Common myeloid progenitor, CD34-positive (primary cell): ENCODE results near the gene NRARP.

ENCODE experiments used
- CTCF ChIA-PET: fragments of 350-600 bp; sonication (Branson Sonifier 250); formaldehyde crosslinking; loops from one replicate; lab custom pipeline; 2021; ENCODE audit warnings: antibody characterized with exemption; lab: Charles Lee
- POLR2A ChIA-PET: fragments of 350-600 bp; sonication (Branson Sonifier 250); formaldehyde crosslinking; loops from one replicate; lab custom pipeline; 2021; ENCODE audit warnings: antibody characterized with exemption; lab: Charles Lee
- DNase-seq, 3 donors: peaks; one replicate each; pipeline versions ENCODE4 v3.0.0 to v3.0.0-alpha.2; 2013
- H3K27ac ChIP-seq, 2 experiments: 1 replicate in 1 of 2; 2 replicates in 1 of 2; pipeline ENCODE4 v1.7.0; 2013; ENCODE audit warnings: inconsistent platforms in 2 of 2, low read length in 2 of 2, mild to moderate bottlenecking in 2 of 2, low read depth in 1 of 2, moderate library complexity in 1 of 2; ENCODE audit not compliant: severe bottlenecking in 2 of 2, insufficient read depth in 1 of 2, poor library complexity in 1 of 2
- H3K27me3 ChIP-seq, 5 experiments: replicated peaks in 2 of 5; 1 replicate in 3 of 5; 2 replicates in 2 of 5; pipeline versions ENCODE4 v1.6.1 to v1.7.0; 2013; ENCODE audit warnings: low read length in 4 of 5, mild to moderate bottlenecking in 2 of 5, moderate library complexity in 2 of 5, inconsistent platforms in 1 of 5; ENCODE audit not compliant: insufficient read depth in 5 of 5, control insufficient read depth in 4 of 5
- H3K36me3 ChIP-seq, 4 experiments: 1 replicate in 2 of 4; 2 replicates in 2 of 4; pipeline versions ENCODE4 v1.6.1 to v1.7.0; 2013; ENCODE audit warnings: low read length in 3 of 4, control low read depth in 1 of 4, mild to moderate bottlenecking in 1 of 4; ENCODE audit not compliant: control insufficient read depth in 4 of 4, insufficient read depth in 4 of 4
- H3K4me1 ChIP-seq, 4 experiments: 1 replicate in 3 of 4; 2 replicates in 1 of 4; pipeline versions ENCODE4 v1.6.1 to v1.7.1; 2013; ENCODE audit warnings: low read length in 3 of 4, mild to moderate bottlenecking in 3 of 4, control low read depth in 1 of 4, inconsistent platforms in 1 of 4, moderate library complexity in 1 of 4; ENCODE audit not compliant: control insufficient read depth in 4 of 4, insufficient read depth in 4 of 4; ENCODE audit errors: control extremely low read depth in 1 of 4
- H3K4me3 ChIP-seq, 7 experiments: 1 replicate in 4 of 7; 2 replicates in 3 of 7; pipeline versions ENCODE4 v1.5.1 to v1.7.0; 2013; ENCODE audit warnings: mild to moderate bottlenecking in 7 of 7, low read length in 6 of 7, moderate library complexity in 6 of 7, inconsistent platforms in 2 of 7, low read depth in 2 of 7, control low read depth in 1 of 7; ENCODE audit not compliant: insufficient read depth in 4 of 7, control insufficient read depth in 1 of 7; ENCODE audit errors: extremely low read depth in 1 of 7
- H3K9me3 ChIP-seq, 5 experiments: 1 replicate in 4 of 5; 2 replicates in 1 of 5; pipeline versions ENCODE4 v1.6.1 to v1.7.1; 2013; ENCODE audit warnings: low read length in 4 of 5, mild to moderate bottlenecking in 2 of 5, inconsistent platforms in 1 of 5, low read depth in 1 of 5, moderate library complexity in 1 of 5; ENCODE audit not compliant: control insufficient read depth in 4 of 5, insufficient read depth in 2 of 5; ENCODE audit errors: control extremely low read depth in 1 of 5
- WGBS: methylation state at CpG from one replicate; pipeline ENCODE4 v1.1.5; 2013; ENCODE audit not compliant: insufficient coverage; 5-methylcytosine and 5-hydroxymethylcytosine counted together

Gene NRARP

DNA sequence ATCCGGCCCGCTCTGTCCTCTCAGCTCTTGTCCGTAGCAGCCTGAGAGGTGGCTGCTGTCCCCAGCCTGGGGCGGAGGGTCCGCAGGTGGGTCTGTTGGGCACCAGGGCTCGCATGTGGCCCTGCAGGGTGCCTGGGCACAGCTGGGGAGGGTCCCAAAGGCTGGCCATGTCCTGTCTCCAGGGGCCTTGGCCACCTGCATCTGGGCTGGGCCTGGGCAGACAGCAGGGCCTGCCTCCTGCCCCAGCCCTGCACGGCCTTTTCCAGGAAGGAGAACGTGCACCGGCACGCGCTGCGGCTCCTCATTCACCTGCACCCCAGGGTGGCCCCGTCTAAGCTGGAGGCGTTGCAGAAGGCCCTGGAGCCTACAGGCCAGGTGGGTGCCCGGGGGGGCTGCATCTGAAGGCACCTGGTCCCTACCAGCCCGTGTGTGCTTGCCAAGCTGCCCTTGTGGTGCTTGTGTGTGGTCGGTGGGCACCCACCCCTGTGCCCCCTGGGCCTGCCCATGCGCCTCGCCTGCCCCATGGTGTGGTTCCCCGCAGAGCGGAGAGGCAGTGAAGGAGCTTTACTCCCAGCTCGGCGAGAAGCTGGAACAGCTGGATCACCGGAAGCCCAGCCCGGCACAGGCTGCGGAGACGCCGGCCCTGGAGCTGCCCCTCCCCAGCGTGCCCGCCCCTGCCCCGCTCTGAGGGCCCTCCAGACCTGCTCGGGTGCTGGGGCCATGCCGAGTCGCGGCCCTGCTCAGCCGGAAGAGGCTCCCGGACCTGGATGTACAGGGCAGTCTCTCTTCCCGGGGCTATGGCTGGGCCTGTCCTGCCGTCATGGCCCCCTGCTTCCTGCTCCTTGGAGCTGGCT lies 29.6 kb downstream of the NRARP start:
- CTCF ChIA-PET, result interaction anchor here (1.0 to 2.6 kb wide), 5 partner anchors 10 to 36 kb away, joined by 3 to 13 read pairs (median 3); no protein-coding TSS in a partner anchor
- no peaks in the 10 kb centered on the region for H3K27me3 ChIP-seq
- no peak for DNase-seq
- H3K4me3 ChIP-seq, result no peak overlapping the region
- peaks cover 0 to 72% (median 66%) of the 10 kb centered on the region in 4 experiments for H3K4me1 ChIP-seq
- WGBS, result 96% methylated on average over 36 of the region's 39 CpGs
- H3K27ac ChIP-seq, result no peak overlapping the region
- H3K36me3 ChIP-seq, result peaks cover 3 to 39% (median 25%) of the 10 kb centered on the region in 4 experiments
- POLR2A ChIA-PET, result no interaction called here
- H3K9me3 ChIP-seq, result no peaks in the 10 kb centered on the region

GRCh38 chr9:137271696-137272076 lies 30.4 kb downstream of the NRARP start:
- Histone ChIP-seq H3K4me3 (peak overlapping the region in 1 of 7 experiments; percentile 10), H3K36me3 (peaks cover 3 to 45% (median 28%) of the 10 kb centered on the region in 4 experiments), H3K4me1 (peaks cover 0 to 67% (median 58%) of the 10 kb centered on the region in 4 experiments), H3K27ac (no peak overlapping the region), H3K27me3 (no peaks in the 10 kb centered on the region), H3K9me3 (no peaks in the 10 kb centered on the region)
- ChIA-PET CTCF (interaction anchor here (1.3 to 1.5 kb wide), 3 partner anchors 8 to 15 kb away, joined by 3 to 7 read pairs (median 4); no protein-coding TSS in a partner anchor), POLR2A (no interaction called here)
- 8% methylated on average over 3 of the region's 3 CpGs for WGBS
- DNase-seq, result no peak

DNA sequence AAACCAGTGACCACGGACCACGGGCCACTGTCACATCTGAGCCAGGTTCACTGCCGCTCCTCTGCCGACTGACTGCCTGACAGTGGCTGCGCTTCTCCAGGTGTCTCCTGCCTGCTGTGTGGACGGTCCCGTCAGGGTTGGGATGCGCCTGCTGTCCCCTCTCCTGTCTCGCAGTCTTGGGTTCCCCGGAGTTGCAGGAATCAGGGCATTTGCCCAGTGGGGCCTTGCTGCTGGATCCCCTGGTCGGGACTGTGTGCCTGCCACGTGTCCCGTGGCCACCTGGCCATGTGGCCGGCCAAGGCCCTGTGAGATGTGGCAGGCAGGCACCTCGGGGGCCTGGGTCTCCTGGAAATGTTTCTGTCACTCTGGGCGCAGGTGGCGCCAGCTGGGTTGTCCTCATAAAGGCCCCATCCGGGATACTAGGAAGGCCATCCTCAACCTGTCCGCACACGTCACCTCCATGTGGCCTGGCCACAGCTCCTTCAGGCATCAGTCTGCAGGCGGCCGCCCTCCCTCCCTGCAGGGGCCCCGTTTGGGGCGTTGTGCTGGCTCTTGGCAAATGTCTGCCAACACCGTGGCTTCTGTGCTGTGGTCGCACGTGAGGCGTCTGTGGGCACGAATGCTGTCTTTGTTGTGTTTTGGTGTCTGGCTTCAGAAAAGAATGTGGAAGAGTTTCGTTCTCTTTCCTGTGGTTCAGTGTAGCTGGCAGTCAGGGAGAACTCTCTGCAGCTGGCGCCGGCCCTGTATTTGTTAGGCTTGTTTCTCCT lies 31.0 kb downstream of the NRARP start:
- ChIA-PET CTCF (interaction anchor here (1.3 to 1.5 kb wide), 3 partner anchors 9 to 15 kb away, joined by 3 to 7 read pairs (median 4); no protein-coding TSS in a partner anchor), POLR2A (interaction anchor here (0.6 kb wide), 1 partner anchor 166 kb away, joined by 3 read pairs; no protein-coding TSS in a partner anchor)
- H3K27me3 ChIP-seq, result no peaks in the 10 kb centered on the region
- peak overlapping the region in 1 of 7 experiments; percentile 5 for H3K4me3 ChIP-seq
- no peaks in the 10 kb centered on the region for H3K9me3 ChIP-seq
- peak in 2 of 3 donors; percentile 76 to 81 for DNase-seq
- H3K4me1 ChIP-seq, result peaks cover 0 to 61% (median 52%) of the 10 kb centered on the region in 4 experiments
- no peak overlapping the region for H3K27ac ChIP-seq
- 65% methylated on average over 29 of the region's 32 CpGs for WGBS
- peaks cover 3 to 51% (median 33%) of the 10 kb centered on the region in 4 experiments for H3K36me3 ChIP-seq

DNA sequence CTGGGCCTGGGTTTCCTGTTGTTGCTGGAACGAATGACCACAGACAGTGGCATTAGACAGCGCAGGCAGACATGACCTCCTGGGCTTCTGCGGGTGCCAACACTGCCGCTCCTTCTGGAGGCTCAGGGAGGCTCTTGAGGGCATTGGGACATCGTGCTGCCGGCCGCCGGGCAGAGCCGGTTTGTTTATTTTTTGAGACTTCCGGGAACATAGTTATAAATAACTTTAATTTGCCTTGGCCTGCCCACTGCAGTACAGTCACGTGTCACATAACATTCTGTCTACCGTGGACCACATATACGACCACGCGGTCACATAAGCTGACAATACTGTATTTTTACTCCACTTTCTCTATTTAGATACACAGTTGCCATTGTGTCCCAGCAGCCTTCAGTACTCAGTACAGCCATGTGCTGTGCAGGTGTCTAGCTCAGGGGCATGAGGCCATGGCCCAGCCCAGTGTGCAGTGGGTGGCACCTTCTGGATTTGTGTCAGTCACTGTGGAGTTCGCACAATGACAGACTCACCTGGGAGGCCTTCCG lies 32.8 kb downstream of the NRARP start:
- 91% methylated on average over 16 of the region's 17 CpGs for WGBS
- Histone ChIP-seq H3K27me3 (no peaks in the 10 kb centered on the region), H3K27ac (no peak overlapping the region), H3K36me3 (peaks cover 7 to 60% (median 44%) of the 10 kb centered on the region in 4 experiments), H3K9me3 (no peaks in the 10 kb centered on the region), H3K4me1 (peaks cover 0 to 45% (median 39%) of the 10 kb centered on the region in 4 experiments), H3K4me3 (no peak overlapping the region)
- DNase-seq, result no peak
- POLR2A ChIA-PET, result no interaction called here
- CTCF ChIA-PET, result interaction anchor here (0.9 to 1.0 kb wide), 2 partner anchors 13 to 149 kb away, joined by 3 read pairs; no protein-coding TSS in a partner anchor

DNA sequence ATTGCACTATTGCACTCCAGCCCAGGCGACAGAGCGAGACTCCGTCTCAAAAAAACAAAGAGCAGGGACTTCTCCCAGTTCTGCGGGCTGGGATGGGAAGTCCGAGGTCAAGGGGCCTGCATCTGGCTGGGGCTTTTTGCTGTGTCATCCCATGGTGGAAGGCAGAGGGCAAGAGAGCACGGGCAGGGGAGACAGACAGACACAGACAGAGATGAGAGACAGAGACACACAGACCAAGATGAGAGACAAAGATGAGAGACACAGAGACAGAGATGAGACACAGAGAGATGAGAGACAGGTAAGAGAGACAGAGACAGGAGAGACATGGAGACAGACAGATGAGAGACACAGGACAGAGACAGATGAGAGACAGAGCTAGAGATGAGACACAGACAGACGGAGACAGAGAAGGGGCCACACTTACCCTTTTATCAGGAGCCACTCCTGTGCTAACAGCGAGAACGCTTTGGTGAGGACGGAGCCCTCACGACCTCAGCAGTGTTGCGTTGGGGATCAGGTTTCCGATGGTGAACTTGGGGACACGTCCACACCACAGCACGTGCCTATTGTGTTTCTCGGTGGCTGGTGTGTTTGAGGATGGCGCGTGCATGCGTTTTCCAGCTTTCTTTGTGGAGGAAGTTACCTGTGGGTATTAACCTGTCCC lies 33.4 kb downstream of the NRARP start:
- H3K4me1 ChIP-seq, result peaks cover 0 to 40% (median 39%) of the 10 kb centered on the region in 4 experiments
- no peak overlapping the region for H3K27ac ChIP-seq
- POLR2A ChIA-PET, result no interaction called here
- H3K9me3 ChIP-seq, result no peaks in the 10 kb centered on the region
- CTCF ChIA-PET, result interaction anchor here (1.0 to 1.2 kb wide), 2 partner anchors 31 to 148 kb away, joined by 3 read pairs; no protein-coding TSS in a partner anchor
- no peaks in the 10 kb centered on the region for H3K27me3 ChIP-seq
- H3K4me3 ChIP-seq, result no peak overlapping the region
- peaks cover 7 to 66% (median 48%) of the 10 kb centered on the region in 4 experiments for H3K36me3 ChIP-seq
- WGBS, result 86% methylated on average over 19 of the region's 19 CpGs
- DNase-seq, result no peak

DNA sequence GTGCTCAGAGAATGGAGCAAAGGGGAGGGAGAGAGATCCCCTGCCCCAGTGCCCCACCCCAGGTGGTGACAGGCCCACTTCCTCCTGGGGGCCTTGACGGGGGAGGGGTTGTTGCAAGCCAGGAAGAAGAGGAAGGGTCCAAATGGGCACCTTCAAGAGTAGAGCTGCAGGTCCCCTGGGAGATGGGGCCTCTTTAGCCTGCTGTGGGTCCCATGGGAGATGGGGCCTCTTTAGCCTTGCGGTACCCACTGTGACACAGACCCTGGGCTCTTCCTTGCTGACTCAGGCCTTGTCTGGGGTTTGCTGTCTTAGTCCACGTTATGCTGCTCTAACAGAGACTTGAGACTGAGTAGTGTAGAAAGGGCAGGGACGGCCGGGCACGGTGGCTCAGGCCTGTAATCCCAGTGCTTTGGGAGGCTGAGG lies 34.1 kb downstream of the NRARP start:
- WGBS, result 95% methylated on average over 6 of the region's 6 CpGs
- peaks cover 6 to 67% (median 49%) of the 10 kb centered on the region in 4 experiments for H3K36me3 ChIP-seq
- H3K27ac ChIP-seq, result no peak overlapping the region
- H3K4me1 ChIP-seq, result peaks cover 0 to 40% (median 38%) of the 10 kb centered on the region in 4 experiments
- no peak for DNase-seq
- no peak overlapping the region for H3K4me3 ChIP-seq
- no peaks in the 10 kb centered on the region for H3K9me3 ChIP-seq
- ChIA-PET CTCF (interaction anchor here (0.7 to 2.8 kb wide), 4 partner anchors 10 to 31 kb away, joined by 3 to 12 read pairs (median 4); partner anchors contain the start of genes NELFB and TOR4A), POLR2A (no interaction called here)
- H3K27me3 ChIP-seq, result no peaks in the 10 kb centered on the region
